Urinary bladder (tissue), 4 donors: Measurements from ENCODE around the gene PRKG1. TPM values are rescaled to one million over a fixed set of nuclear protein-coding genes. Genes with fewer than 3 reads are reported as not detected.
"Not testable (repeated sequence)": the region's sequence is repeated elsewhere in the genome, so short reads cannot be mapped to it uniquely, and the experiment has no call there.

Source experiments
- DNase-seq: peaks from one replicate; pipeline ENCODE4 v3.0.0-alpha.2; 2015; ENCODE audit errors: extremely low spot score
- H3K27ac ChIP-seq: one replicate; pipeline ENCODE4 v1.5.1; 2013; ENCODE audit warnings: low read depth, mild to moderate bottlenecking, moderate library complexity
- H3K36me3 ChIP-seq: one replicate; pipeline ENCODE4 v1.6.1; 2013; ENCODE audit warnings: mild to moderate bottlenecking, moderate library complexity; ENCODE audit not compliant: insufficient read depth
- H3K4me1 ChIP-seq: one replicate; pipeline ENCODE4 v1.6.1; 2013; ENCODE audit warnings: mild to moderate bottlenecking, moderate library complexity; ENCODE audit not compliant: insufficient read depth
- H3K4me3 ChIP-seq: one replicate; pipeline ENCODE4 v1.5.1; 2013; ENCODE audit warnings: low read depth, low read length
- WGBS: extraction: QIAGEN DNeasy Blood & Tissue Kit; methylation state at CpG from one replicate; pipeline ENCODE4 v1.1.7; 2013; 5-methylcytosine and 5-hydroxymethylcytosine counted together
- polyA plus RNA-seq: library from polyadenylated mRNA; stranded (reverse); fragments of 200-250 nt; gene quantifications from one replicate; pipeline ENCODE4 v1.2.3, GENCODE V29; 2013
- total RNA-seq: library from RNA; depleted of rRNA; stranded (reverse); fragments of >200 nt; gene quantifications from one replicate; pipeline ENCODE4 v1.2.3, GENCODE V29; 2014
- donor health status: healthy with polysubstance abuse.
- donor health status: healthy.

The PRKG1 gene
- total and polyA plus RNA-seq, 2 donors = 17.1 to 126 TPM

GRCh38 chr10:51369903-51370302, 295.6 kb downstream of the PRKG1 start:
- 96% methylated on average over 2 of the region's 2 CpGs for WGBS
- Histone ChIP-seq H3K36me3 (no peaks in the 10 kb centered on the region), H3K27ac (no peak overlapping the region), H3K4me1 (no peaks in the 10 kb centered on the region), H3K4me3 (no peak overlapping the region)
- no peak for DNase-seq

- H3K27ac ChIP-seq = no peak overlapping the region
- H3K4me3 ChIP-seq = no peak overlapping the region
- WGBS = 55% methylated on average over 2 of the region's 2 CpGs
- no peaks in the 10 kb centered on the region for H3K36me3 ChIP-seq
- H3K4me1 ChIP-seq = no peaks in the 10 kb centered on the region
- no peak for DNase-seq
Measured at GRCh38 chr10:51371743-51372142, 297.5 kb downstream of the PRKG1 start.

GRCh38 chr10:51375790-51376189, 301.5 kb downstream of the PRKG1 start:
- DNase-seq = no peak
- H3K4me3 ChIP-seq = no peak overlapping the region
- H3K27ac ChIP-seq = no peak overlapping the region
- H3K4me1 ChIP-seq = no peaks in the 10 kb centered on the region
- H3K36me3 ChIP-seq = no peaks in the 10 kb centered on the region
- 38% methylated on average over 2 of the region's 2 CpGs for WGBS

- DNase-seq = no peak
- H3K4me3 ChIP-seq = no peak overlapping the region
- no peak overlapping the region for H3K27ac ChIP-seq
- no peaks in the 10 kb centered on the region for H3K4me1 ChIP-seq
- WGBS = 93% methylated on average over 4 of the region's 4 CpGs
- H3K36me3 ChIP-seq = no peaks in the 10 kb centered on the region
Measured at GRCh38 chr10:51377070-51377931, 303.0 kb downstream of the PRKG1 start.

GRCh38 chr10:51377932-51378599, 303.8 kb downstream of the PRKG1 start:
- DNase-seq = no peak
- Histone ChIP-seq H3K4me3 (no peak overlapping the region), H3K4me1 (no peaks in the 10 kb centered on the region), H3K27ac (no peak overlapping the region), H3K36me3 (no peaks in the 10 kb centered on the region)
- WGBS = 78% methylated on average over 3 of the region's 3 CpGs

GRCh38 chr10:51382181-51382580, 307.9 kb downstream of the PRKG1 start:
- no peak overlapping the region for H3K27ac ChIP-seq
- DNase-seq = no peak
- WGBS = 89% methylated on average over 1 of the region's 1 CpG
- H3K4me1 ChIP-seq = no peaks in the 10 kb centered on the region
- H3K36me3 ChIP-seq = no peaks in the 10 kb centered on the region
- no peak overlapping the region for H3K4me3 ChIP-seq

GRCh38 chr10:51384971-51385370, 310.7 kb downstream of the PRKG1 start:
- no peak for DNase-seq
- Histone ChIP-seq H3K4me3 (no peak overlapping the region), H3K36me3 (no peaks in the 10 kb centered on the region), H3K27ac (no peak overlapping the region), H3K4me1 (no peaks in the 10 kb centered on the region)
- WGBS = 83% methylated on average over 3 of the region's 3 CpGs

- no peak for DNase-seq
- WGBS = 67% methylated on average over 3 of the region's 3 CpGs
- H3K4me3 ChIP-seq = no peak overlapping the region
- no peak overlapping the region for H3K27ac ChIP-seq
- no peaks in the 10 kb centered on the region for H3K36me3 ChIP-seq
- no peaks in the 10 kb centered on the region for H3K4me1 ChIP-seq
Measured at GRCh38 chr10:51386248-51386885, 312.1 kb downstream of the PRKG1 start.

- 60% methylated on average over 3 of the region's 3 CpGs for WGBS
- no peaks in the 10 kb centered on the region for H3K4me1 ChIP-seq
- no peak for DNase-seq
Measured at GRCh38 chr10:51389415-51390321, 315.4 kb downstream of the PRKG1 start.

GRCh38 chr10:51393006-51393405, 318.7 kb downstream of the PRKG1 start:
- DNase-seq, H3K4me1 ChIP-seq, H3K27ac ChIP-seq, H3K4me3 ChIP-seq, H3K36me3 ChIP-seq: not testable (repeated sequence)
- 99% methylated on average over 29 of the region's 29 CpGs for WGBS

More at GRCh38 chr10:51389415-51390321, 315.4 kb downstream of the PRKG1 start:
- Histone ChIP-seq H3K36me3 (no peaks in the 10 kb centered on the region), H3K27ac (no peak overlapping the region), H3K4me3 (no peak overlapping the region)

- Histone ChIP-seq H3K4me1 (no peaks in the 10 kb centered on the region), H3K4me3 (no peak overlapping the region), H3K27ac (no peak overlapping the region), H3K36me3 (no peaks in the 10 kb centered on the region)
- 83% methylated on average over 3 of the region's 3 CpGs for WGBS
- DNase-seq = no peak
Measured at GRCh38 chr10:51394039-51394438, 319.8 kb downstream of the PRKG1 start.

- H3K4me3 ChIP-seq = no peak overlapping the region
- H3K4me1 ChIP-seq = no peaks in the 10 kb centered on the region
- no peaks in the 10 kb centered on the region for H3K36me3 ChIP-seq
- no peak overlapping the region for H3K27ac ChIP-seq
- 80% methylated on average over 3 of the region's 3 CpGs for WGBS
- DNase-seq = no peak
Measured at GRCh38 chr10:51397244-51397643, 323.0 kb downstream of the PRKG1 start.

- DNase-seq = no peak
- Histone ChIP-seq H3K36me3 (no peaks in the 10 kb centered on the region), H3K4me1 (peaks cover 1% of the 10 kb centered on the region), H3K4me3 (no peak overlapping the region), H3K27ac (no peak overlapping the region)
- WGBS = 48% methylated on average over 2 of the region's 2 CpGs
Measured at GRCh38 chr10:51397695-51398094, 323.4 kb downstream of the PRKG1 start.
